Measurements from ENCODE around the gene SAXO2.
"Not testable (repeated sequence)": the region's sequence is repeated elsewhere in the genome, so short reads cannot be mapped to it uniquely, and the experiment has no call there.

The SAXO2 gene

DNA sequence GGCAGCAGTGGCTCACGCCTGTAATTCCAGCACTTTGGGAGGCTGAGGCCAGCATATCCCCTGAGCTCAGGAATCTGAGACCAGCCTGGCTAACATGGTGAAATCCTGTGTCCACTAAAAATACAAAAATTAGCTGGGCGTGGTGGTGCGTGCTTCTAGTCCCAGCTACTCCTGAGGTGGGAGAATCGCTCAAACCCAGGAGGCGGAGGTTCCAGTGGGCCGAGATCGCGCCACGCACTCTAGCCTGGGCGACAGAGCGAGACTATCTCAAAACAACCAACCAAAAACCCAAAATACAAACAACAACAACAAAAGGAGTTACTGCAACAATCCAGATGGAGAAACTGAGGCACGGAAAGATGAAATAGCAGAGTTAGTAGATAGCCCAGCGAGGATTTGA lies 35.4 kb downstream of the SAXO2 start:
- H3K4me2 ChIP-seq (ENCODE audit: low read depth, low read length, poor library complexity, severe bottlenecking) = no peak overlapping the region
- no peaks in the 10 kb centered on the region for H4K20me1 ChIP-seq (ENCODE audit: low read depth, low read length)
- no peaks in the 10 kb centered on the region for H3K79me2 ChIP-seq (ENCODE audit: insufficient read depth, low read length)
- H2AFZ ChIP-seq (ENCODE audit: low read depth, low read length, severe bottlenecking) = no peak overlapping the region
- H3K9ac ChIP-seq (ENCODE audit: low read length) = no peak overlapping the region
- no peaks in the 10 kb centered on the region for H3F3A ChIP-seq (ENCODE audit: insufficient read depth)
- no peak overlapping the region for H3K27ac ChIP-seq (ENCODE audit: low read depth, low read length)
- H3K36me3 ChIP-seq (ENCODE audit: low read length) = no peaks in the 10 kb centered on the region
- no peaks in the 10 kb centered on the region for H3K9me3 ChIP-seq (ENCODE audit: insufficient read depth, low read length)
- H3K4me3 ChIP-seq (ENCODE audit: insufficient read depth, low read length, poor library complexity, severe bottlenecking) = no peak overlapping the region
- no peaks in the 10 kb centered on the region for H3K27me3 ChIP-seq (ENCODE audit: low read length)
- H3K9me2 ChIP-seq (replicated peaks; ENCODE audit: insufficient read depth, low read length) = no peaks in the 10 kb centered on the region
- TF ChIP-seq EZH2phosphoT487 (conservative IDR thresholded peaks at IDR 0.05; ENCODE audit: low read length) = no peak
- TF ChIP-seq, protein P1, sequence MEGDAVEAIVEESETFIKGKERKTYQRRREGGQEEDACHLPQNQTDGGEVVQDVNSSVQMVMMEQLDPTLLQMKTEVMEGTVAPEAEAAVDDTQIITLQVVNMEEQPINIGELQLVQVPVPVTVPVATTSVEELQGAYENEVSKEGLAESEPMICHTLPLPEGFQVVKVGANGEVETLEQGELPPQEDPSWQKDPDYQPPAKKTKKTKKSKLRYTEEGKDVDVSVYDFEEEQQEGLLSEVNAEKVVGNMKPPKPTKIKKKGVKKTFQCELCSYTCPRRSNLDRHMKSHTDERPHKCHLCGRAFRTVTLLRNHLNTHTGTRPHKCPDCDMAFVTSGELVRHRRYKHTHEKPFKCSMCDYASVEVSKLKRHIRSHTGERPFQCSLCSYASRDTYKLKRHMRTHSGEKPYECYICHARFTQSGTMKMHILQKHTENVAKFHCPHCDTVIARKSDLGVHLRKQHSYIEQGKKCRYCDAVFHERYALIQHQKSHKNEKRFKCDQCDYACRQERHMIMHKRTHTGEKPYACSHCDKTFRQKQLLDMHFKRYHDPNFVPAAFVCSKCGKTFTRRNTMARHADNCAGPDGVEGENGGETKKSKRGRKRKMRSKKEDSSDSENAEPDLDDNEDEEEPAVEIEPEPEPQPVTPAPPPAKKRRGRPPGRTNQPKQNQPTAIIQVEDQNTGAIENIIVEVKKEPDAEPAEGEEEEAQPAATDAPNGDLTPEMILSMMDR (IDR thresholded peaks at IDR 0.05; ENCODE audit: insufficient read depth, low read length, poor library complexity, severe bottlenecking) = no peak

DNA sequence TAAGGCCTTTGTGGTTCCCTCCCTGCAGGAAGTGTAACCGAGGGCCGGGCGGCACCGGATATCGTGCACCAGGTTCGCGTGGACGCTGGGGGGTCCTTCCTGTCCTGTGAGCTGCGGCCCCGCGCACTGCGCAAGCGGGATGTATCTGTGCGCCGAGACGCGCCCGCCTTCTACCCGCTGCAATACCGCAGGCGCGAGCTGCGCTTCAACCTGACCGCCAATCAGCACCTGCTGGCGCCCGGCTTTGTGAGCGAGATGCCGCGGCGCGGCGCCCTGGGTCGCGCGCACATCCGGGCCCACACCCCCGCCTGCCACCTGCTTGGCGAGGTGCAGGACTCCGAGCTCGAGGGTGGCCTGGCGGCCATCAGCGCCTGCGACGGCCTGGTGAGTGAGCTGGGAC lies 35.9 kb downstream of the SAXO2 start:
- Histone ChIP-seq H3K9ac (ENCODE audit: low read length) (no peak overlapping the region), H4K20me1 (ENCODE audit: low read depth, low read length) (no peaks in the 10 kb centered on the region), H3K27me3 (ENCODE audit: low read length) (no peaks in the 10 kb centered on the region), H3K36me3 (ENCODE audit: low read length) (no peaks in the 10 kb centered on the region), H3K27ac (ENCODE audit: low read depth, low read length) (no peak overlapping the region), H3K9me2 (replicated peaks; ENCODE audit: insufficient read depth, low read length) (no peaks in the 10 kb centered on the region), H2AFZ (ENCODE audit: low read depth, low read length, severe bottlenecking) (no peak overlapping the region), H3K9me3 (ENCODE audit: insufficient read depth, low read length) (no peaks in the 10 kb centered on the region), H3K4me3 (ENCODE audit: insufficient read depth, low read length, poor library complexity, severe bottlenecking) (no peak overlapping the region), H3F3A (ENCODE audit: insufficient read depth) (no peaks in the 10 kb centered on the region), H3K4me2 (ENCODE audit: low read depth, low read length, poor library complexity, severe bottlenecking) (no peak overlapping the region), H3K79me2 (ENCODE audit: insufficient read depth, low read length) (no peaks in the 10 kb centered on the region)
- TF ChIP-seq EZH2phosphoT487 (conservative IDR thresholded peaks at IDR 0.05; ENCODE audit: low read length) = no peak
- TF ChIP-seq, protein P1 (IDR thresholded peaks at IDR 0.05; ENCODE audit: insufficient read depth, low read length, poor library complexity, severe bottlenecking) = no peak

DNA sequence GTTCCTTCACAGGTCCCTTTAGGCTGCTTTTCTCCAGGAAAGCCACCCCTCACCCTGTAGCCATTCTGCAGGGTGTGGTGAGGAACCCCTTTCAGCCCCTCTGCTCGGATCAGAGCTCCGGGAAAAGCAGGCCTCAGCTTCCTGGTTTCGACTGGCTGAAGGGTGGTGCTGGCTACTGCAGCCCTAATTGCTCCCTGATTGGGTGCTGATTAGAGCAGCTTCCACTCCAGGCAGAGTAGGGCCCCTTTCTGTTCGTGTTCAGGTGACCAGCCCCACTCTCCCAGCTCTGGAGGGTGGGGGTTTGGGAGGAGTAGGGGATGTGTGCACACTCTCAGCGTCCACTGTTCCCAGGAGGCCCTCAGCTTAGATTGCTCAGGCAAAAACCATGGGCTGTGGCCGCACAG lies 36.9 kb downstream of the SAXO2 start:
- H3K27ac ChIP-seq (ENCODE audit: low read depth, low read length); H3K27me3 ChIP-seq (ENCODE audit: low read length); H3K79me2 ChIP-seq (ENCODE audit: insufficient read depth, low read length); H3F3A ChIP-seq (ENCODE audit: insufficient read depth); H3K36me3 ChIP-seq (ENCODE audit: low read length); H3K4me2 ChIP-seq (ENCODE audit: low read depth, low read length, poor library complexity, severe bottlenecking); H3K4me3 ChIP-seq (ENCODE audit: insufficient read depth, low read length, poor library complexity, severe bottlenecking); H3K9ac ChIP-seq (ENCODE audit: low read length); H4K20me1 ChIP-seq (ENCODE audit: low read depth, low read length); H2AFZ ChIP-seq (ENCODE audit: low read depth, low read length, severe bottlenecking); H3K9me3 ChIP-seq (ENCODE audit: insufficient read depth, low read length); H3K9me2 ChIP-seq (replicated peaks; ENCODE audit: insufficient read depth, low read length): not testable (repeated sequence)

DNA sequence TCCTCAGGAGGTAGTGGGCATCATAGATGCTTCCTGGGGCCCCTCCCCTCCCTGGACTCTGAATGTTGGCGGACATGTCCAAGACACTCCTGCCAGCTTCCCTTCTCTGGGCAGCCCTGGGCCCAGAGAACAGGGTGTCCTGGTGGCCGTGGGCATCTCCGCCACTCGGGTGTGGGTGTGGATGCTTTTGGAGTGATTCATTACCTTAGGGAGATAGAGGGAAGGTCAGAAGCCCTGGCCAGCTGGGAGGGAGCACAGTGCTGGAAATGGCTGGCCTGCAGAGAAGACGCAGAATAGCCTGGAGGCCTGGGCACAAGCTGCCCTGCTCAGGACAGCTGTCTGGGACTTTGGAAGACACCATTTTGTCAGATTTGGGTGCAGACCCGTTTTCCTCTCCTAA lies 37.7 kb downstream of the SAXO2 start:
- H3K9me3 ChIP-seq (ENCODE audit: insufficient read depth, low read length); H3F3A ChIP-seq (ENCODE audit: insufficient read depth); H3K79me2 ChIP-seq (ENCODE audit: insufficient read depth, low read length); H3K27me3 ChIP-seq (ENCODE audit: low read length); H3K36me3 ChIP-seq (ENCODE audit: low read length); H4K20me1 ChIP-seq (ENCODE audit: low read depth, low read length); H2AFZ ChIP-seq (ENCODE audit: low read depth, low read length, severe bottlenecking); H3K4me3 ChIP-seq (ENCODE audit: insufficient read depth, low read length, poor library complexity, severe bottlenecking); H3K9ac ChIP-seq (ENCODE audit: low read length); H3K9me2 ChIP-seq (replicated peaks; ENCODE audit: insufficient read depth, low read length); H3K27ac ChIP-seq (ENCODE audit: low read depth, low read length); H3K4me2 ChIP-seq (ENCODE audit: low read depth, low read length, poor library complexity, severe bottlenecking): not testable (repeated sequence)

All from SU-DHL-6 (cell line).